SK-N-SH (cell line): ENCODE data around the gene EPHA3. TPM values are rescaled to one million over a fixed set of nuclear protein-coding genes. Genes with fewer than 3 reads are reported as not detected.

Experiments used
- CTCF ChIA-PET: fragments of 300-600, 350-600 bp; formaldehyde crosslinking; extraction: SDS; loops from one replicate; lab custom pipeline; 2021; lab: Yijun Ruan, JAX
- POLR2A ChIA-PET: fragments of 350-600 bp; sonication (Branson Sonifier 250); formaldehyde crosslinking; extraction: SDS; loops from one replicate; lab custom pipeline; 2020; ENCODE audit warnings: antibody characterized with exemption, inconsistent platforms; lab: Yijun Ruan, JAX
- DNase-seq: peaks from one replicate; pipeline ENCODE4 v3.0.0; 2012
- H2AFZ ChIP-seq: fragments of 200-600 bp; sonication (generic); 2 replicates; pipeline ENCODE4 v1.8.1; 2016; ENCODE audit warnings: antibody characterized with exemption, mild to moderate bottlenecking, low read depth
- H3F3A ChIP-seq: fragments of 200-600 bp; sonication (generic); replicated peaks from 2 replicates; pipeline ENCODE3; 2016; ENCODE audit warnings: antibody characterized with exemption, mild to moderate bottlenecking; ENCODE audit not compliant: insufficient read depth
- H3K27ac ChIP-seq, 2 experiments: fragments of 200-500 bp in 1 of 2; fragments of 200-600 bp in 1 of 2; sonication (Bioruptor generic) in 1 of 2; sonication (generic), shearing (Covaris generic) in 1 of 2; 2 replicates each; pipeline versions ENCODE4 v1.5.1 to v1.6.1; 2014 to 2016; ENCODE audit warnings: low read depth in 2 of 2, inconsistent platforms in 1 of 2, low read length in 1 of 2, mild to moderate bottlenecking in 1 of 2, mixed read lengths in 1 of 2
- H3K27me3 ChIP-seq: fragments of 200-600 bp; sonication (generic), shearing (Covaris generic); 2 replicates; pipeline ENCODE4 v1.6.1; 2016; ENCODE audit warnings: mixed run types; ENCODE audit not compliant: insufficient read depth
- H3K36me3 ChIP-seq, 2 experiments: fragments of 200-500 bp in 1 of 2; fragments of 200-600 bp in 1 of 2; sonication (Bioruptor generic) in 1 of 2; sonication (generic) in 1 of 2; replicated peaks in 1 of 2; 2 replicates each; pipeline versions ENCODE3 to v1.5.1; 2014 to 2016; ENCODE audit warnings: low read length in 1 of 2, mild to moderate bottlenecking in 1 of 2; ENCODE audit not compliant: insufficient read depth in 2 of 2, control insufficient read depth in 1 of 2
- H3K4me1 ChIP-seq, 2 experiments: fragments of 200-500 bp in 1 of 2; fragments of 200-600 bp in 1 of 2; sonication (Bioruptor generic) in 1 of 2; sonication (generic), shearing (Covaris generic) in 1 of 2; 2 replicates each; pipeline versions ENCODE4 v1.5.1 to v1.6.1; 2014 to 2016; ENCODE audit warnings: low read depth in 1 of 2, low read length in 1 of 2, mixed run types in 1 of 2; ENCODE audit not compliant: insufficient read depth in 2 of 2, control insufficient read depth in 1 of 2
- H3K4me2 ChIP-seq: fragments of 200-600 bp; sonication (generic), shearing (Covaris generic); 2 replicates; pipeline ENCODE4 v1.6.1; 2017; ENCODE audit warnings: mixed run types
- H3K4me3 ChIP-seq, 2 experiments: fragments of 200-500 bp in 1 of 2; fragments of 200-600 bp in 1 of 2; sonication (Bioruptor generic) in 1 of 2; sonication (generic), shearing (Covaris generic) in 1 of 2; 2 replicates each; pipeline versions ENCODE4 v1.5.1 to v1.8.1; 2014 to 2016; ENCODE audit warnings: low read depth in 2 of 2, inconsistent platforms in 1 of 2, low read length in 1 of 2, mild to moderate bottlenecking in 1 of 2, mixed read lengths in 1 of 2, moderate library complexity in 1 of 2
- H3K79me2 ChIP-seq: fragments of 200-600 bp; sonication (generic); 2 replicates; pipeline ENCODE4 v1.8.1; 2017; ENCODE audit warnings: mild to moderate bottlenecking; ENCODE audit not compliant: insufficient read depth
- H3K9ac ChIP-seq: fragments of 200-600 bp; sonication (generic); 2 replicates; pipeline ENCODE4 v1.6.1; 2017; ENCODE audit warnings: mixed run types
- H3K9me2 ChIP-seq: fragments of 200-600 bp; sonication (generic); 2 replicates; pipeline ENCODE4 v1.6.1; 2017; ENCODE audit warnings: mixed run types
- H3K9me3 ChIP-seq: fragments of 200-600 bp; sonication (generic); 2 replicates; pipeline ENCODE4 v1.6.1; 2017; ENCODE audit warnings: mixed run types, mild to moderate bottlenecking, moderate library complexity
- H4K20me1 ChIP-seq: fragments of 200-600 bp; sonication (generic); 2 replicates; pipeline ENCODE4 v1.6.1; 2017; ENCODE audit warnings: mild to moderate bottlenecking, mixed run types; ENCODE audit not compliant: insufficient read depth
- CTCF ChIP-seq: fragments of 200-600 bp; sonication (generic); IDR thresholded peaks from 2 replicates; pipeline ENCODE4 v1.6.1; 2017; ENCODE audit warnings: antibody characterized with exemption, mild to moderate bottlenecking, moderate library complexity
- ELF1 ChIP-seq: IDR thresholded peaks from 2 replicates; pipeline ENCODE4 v1.4.0; 2012
- EP300 ChIP-seq, 2 experiments: IDR thresholded peaks; 2 replicates each; pipeline versions ENCODE4 v1.4.0 to v1.6.1; 2012; ENCODE audit warnings: borderline replicate concordance in 1 of 2, low read depth in 1 of 2, low read length in 1 of 2
- EZH2phosphoT487 ChIP-seq: fragments of 200-600 bp; sonication (generic); IDR thresholded peaks from 2 replicates; pipeline ENCODE4 v1.6.1; 2017; ENCODE audit warnings: low read depth, mixed run types, mild to moderate bottlenecking, antibody characterized with exemption, moderate library complexity, borderline replicate concordance
- FOXJ3 ChIP-seq: sonication (generic); formaldehyde crosslinking; IDR thresholded peaks from 2 replicates; pipeline ENCODE4 v1.5.1; 2020; ENCODE audit warnings: mild to moderate bottlenecking, missing genetic modification reagents
- FOXM1 ChIP-seq: IDR thresholded peaks from 2 replicates; pipeline ENCODE4 v1.4.0; 2012; ENCODE audit warnings: low read depth, mild to moderate bottlenecking
- GABPA ChIP-seq: IDR thresholded peaks from 2 replicates; pipeline ENCODE4 v1.4.0; 2012; ENCODE audit warnings: low read depth, mild to moderate bottlenecking
- GATA2 ChIP-seq: sonication (generic); formaldehyde crosslinking; IDR thresholded peaks from 2 replicates; pipeline ENCODE4 v1.5.0; 2020; ENCODE audit warnings: mild to moderate bottlenecking, missing genetic modification reagents
- JUND ChIP-seq: IDR thresholded peaks from 2 replicates; pipeline ENCODE4 v1.4.0; 2012
- MXI1 ChIP-seq: IDR thresholded peaks from 2 replicates; pipeline ENCODE4 v1.6.1; 2012; ENCODE audit warnings: mild to moderate bottlenecking, low read depth, low read length, improper control_type of control experiment
- NFIC ChIP-seq: IDR thresholded peaks from 2 replicates; pipeline ENCODE4 v1.4.0; 2012; ENCODE audit warnings: borderline replicate concordance
- RCOR1 ChIP-seq: fragments of 150-350 bp; IDR thresholded peaks from 2 replicates; pipeline ENCODE4 v1.6.1; 2017; ENCODE audit warnings: antibody characterized with exemption, low read length
- RFX5 ChIP-seq: IDR thresholded peaks from 2 replicates; pipeline ENCODE4 v1.6.1; 2012; ENCODE audit warnings: mild to moderate bottlenecking, improper control_type of control experiment, low read length
- SIN3A ChIP-seq: IDR thresholded peaks from 2 replicates; pipeline ENCODE4 v1.6.1; 2012; ENCODE audit warnings: low read depth, mild to moderate bottlenecking, low read length, moderate library complexity, borderline replicate concordance
- SMC3 ChIP-seq: IDR thresholded peaks from 2 replicates; pipeline ENCODE4 v1.6.1; 2012; ENCODE audit warnings: low read depth, low read length, improper control_type of control experiment
- USF2 ChIP-seq: fragments of 150-350 bp; IDR thresholded peaks from 2 replicates; pipeline ENCODE4 v1.6.1; 2017; ENCODE audit warnings: antibody characterized with exemption, low read length, low read depth, borderline replicate concordance
- YY1 ChIP-seq: IDR thresholded peaks from 2 replicates; pipeline ENCODE4 v1.4.0; 2012; ENCODE audit warnings: low read depth, mild to moderate bottlenecking
- WGBS: methylation state at CpG from one replicate; pipeline ENCODE4 v1.1.6; 2017; ENCODE audit warnings: low lambda C conversion rate; 5-methylcytosine and 5-hydroxymethylcytosine counted together
- polyA plus RNA-seq, 3 experiments: library from polyadenylated mRNA; depleted of rRNA; stranded (reverse); fragments of >200 nt; gene quantifications; 2 replicates each; pipeline ENCODE4 v1.2.3, GENCODE V29; 2012

The EPHA3 gene
- polyA plus RNA-seq, 1 of the 3 experiments (the other 2 are of a cell fraction): not detected

DNA sequence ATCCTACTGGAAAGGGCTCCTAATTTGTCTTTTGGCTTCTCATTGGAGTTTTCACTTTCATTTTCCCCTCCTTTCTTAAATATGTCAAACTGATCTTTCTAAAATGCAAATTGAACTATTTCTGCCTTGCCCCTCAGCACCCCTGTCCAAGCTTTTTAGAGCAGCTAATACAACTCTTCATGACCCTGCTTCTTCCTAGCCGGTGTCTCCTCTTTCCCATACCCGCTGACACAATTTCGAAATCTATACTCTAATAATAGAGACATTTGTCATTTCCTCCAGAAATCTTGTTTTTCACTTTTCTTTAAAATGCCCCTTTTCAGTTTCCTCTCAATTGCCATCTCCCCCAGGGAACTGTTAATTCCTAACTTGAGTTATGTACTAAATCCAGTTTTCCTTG, 2.9 kb upstream of the EPHA3 start:
- Histone ChIP-seq H3F3A (no peaks in the 10 kb centered on the region), H3K4me1 (peaks cover 0 to 6% of the 10 kb centered on the region in 2 experiments; a peak in 1 of 4 replicates), H4K20me1 (no peaks in the 10 kb centered on the region), H3K9me2 (no peaks in the 10 kb centered on the region), H3K9me3 (no peaks in the 10 kb centered on the region), H3K9ac (no peak overlapping the region), H3K27ac (no peak overlapping the region), H3K27me3 (peaks cover 26% of the 10 kb centered on the region), H2AFZ (no peak overlapping the region), H3K4me3 (no peak overlapping the region), H3K79me2 (no peaks in the 10 kb centered on the region), H3K36me3 (no peaks in the 10 kb centered on the region), H3K4me2 (no peak overlapping the region)
- ChIA-PET CTCF (no interaction called here), POLR2A (no interaction called here)
- TF ChIP-seq GABPA: no peak
- TF ChIP-seq FOXM1: no peak
- TF ChIP-seq EZH2phosphoT487: no peak
- TF ChIP-seq YY1: no peak
- no peak for TF ChIP-seq NFIC
- TF ChIP-seq SMC3: no peak
- 2% methylated on average over 3 of the region's 3 CpGs for WGBS
- no peak for DNase-seq

DNA sequence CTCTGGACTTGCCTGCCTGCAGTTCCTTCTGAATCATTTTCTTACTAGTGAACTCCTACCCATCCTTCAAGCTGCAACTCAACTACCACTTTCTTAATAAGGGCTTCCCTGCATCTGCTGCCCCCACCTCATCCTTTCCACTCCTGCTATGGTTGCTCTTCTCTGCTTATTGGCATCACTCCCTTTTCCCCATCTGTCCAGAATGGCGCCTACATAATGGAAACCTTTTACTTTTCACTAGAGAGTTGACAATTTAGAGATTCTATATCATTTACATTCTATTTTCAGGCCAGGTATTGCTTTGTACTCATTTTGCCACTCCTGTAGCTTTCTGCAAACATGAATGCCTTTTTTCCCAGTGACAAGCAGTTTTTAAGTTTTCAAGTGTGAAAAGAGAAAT, 1.9 kb upstream of the EPHA3 start:
- Histone ChIP-seq H3K4me2 (no peak overlapping the region), H3K27ac (no peak overlapping the region), H3K27me3 (peaks cover 26% of the 10 kb centered on the region), H4K20me1 (no peaks in the 10 kb centered on the region), H3K4me1 (peaks cover 0 to 6% of the 10 kb centered on the region in 2 experiments; a peak in 1 of 4 replicates), H3K79me2 (no peaks in the 10 kb centered on the region), H3K9me3 (no peaks in the 10 kb centered on the region), H3K36me3 (no peaks in the 10 kb centered on the region), H3K9ac (no peak overlapping the region), H3F3A (no peaks in the 10 kb centered on the region), H3K9me2 (no peaks in the 10 kb centered on the region), H2AFZ (no peak overlapping the region), H3K4me3 (no peak overlapping the region)
- no peak for DNase-seq
- WGBS: 3% methylated on average over 1 of the region's 1 CpG
- TF ChIP-seq MXI1: no peak
- TF ChIP-seq NFIC: no peak
- TF ChIP-seq YY1: no peak
- no peak for TF ChIP-seq USF2
- TF ChIP-seq GATA2 (CRISPR knock-in tag): no peak
- no peak for TF ChIP-seq EP300 (IDR thresholded peaks at IDR 0.05; ENCODE audit: borderline replicate concordance in 1 of 2, low read depth in 1 of 2, low read length in 1 of 2)
- ChIA-PET CTCF (no interaction called here), POLR2A (no interaction called here)

DNA sequence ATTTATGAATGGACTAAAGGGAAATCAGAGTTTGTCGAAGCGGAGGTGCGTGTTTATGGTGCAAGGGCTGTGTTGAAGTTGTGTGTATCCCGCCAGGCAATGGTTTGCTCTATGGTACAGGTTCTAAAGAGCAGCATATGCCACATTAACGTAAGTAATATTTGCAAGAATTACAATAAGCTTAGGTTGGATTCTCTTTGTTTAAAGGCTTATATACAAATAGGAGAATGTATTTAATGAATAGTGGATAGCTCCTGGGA, 800 bp downstream of the EPHA3 start:
- no peaks in the 10 kb centered on the region for H3K9me3 ChIP-seq
- H3K79me2 ChIP-seq: no peaks in the 10 kb centered on the region
- H3K4me2 ChIP-seq: no peak overlapping the region
- WGBS: 45% methylated on average over 5 of the region's 5 CpGs
- POLR2A ChIA-PET: no interaction called here
- no peak for DNase-seq
- no peaks in the 10 kb centered on the region for H3K9me2 ChIP-seq
- no peaks in the 10 kb centered on the region for H3K36me3 ChIP-seq
- H2AFZ ChIP-seq: peak overlapping the region; percentile 42; the same call in 1 of the 2 replicates
- H3K27me3 ChIP-seq: peaks cover 31% of the 10 kb centered on the region
- H3K4me1 ChIP-seq: peaks cover 0 to 6% of the 10 kb centered on the region in 2 experiments; a peak in 2 of 4 replicates
- no peaks in the 10 kb centered on the region for H3F3A ChIP-seq
- TF ChIP-seq SIN3A (no peak), NFIC (no peak), RCOR1 (no peak), ELF1 (no peak), CTCF (no peak), EZH2phosphoT487 (no peak), JUND (no peak), EP300 (IDR thresholded peaks at IDR 0.05; ENCODE audit: borderline replicate concordance in 1 of 2, low read depth in 1 of 2, low read length in 1 of 2) (no peak), SMC3 (no peak), RFX5 (no peak), FOXJ3 (CRISPR knock-in tag) (no peak), YY1 (no peak), GATA2 (CRISPR knock-in tag) (no peak)
- H3K4me3 ChIP-seq: no peak overlapping the region
- H3K27ac ChIP-seq: no peak overlapping the region
- no peaks in the 10 kb centered on the region for H4K20me1 ChIP-seq
- H3K9ac ChIP-seq: no peak overlapping the region
- CTCF ChIA-PET: no interaction called here
